ENCODE data around the gene PPIE.

The PPIE gene

DNA sequence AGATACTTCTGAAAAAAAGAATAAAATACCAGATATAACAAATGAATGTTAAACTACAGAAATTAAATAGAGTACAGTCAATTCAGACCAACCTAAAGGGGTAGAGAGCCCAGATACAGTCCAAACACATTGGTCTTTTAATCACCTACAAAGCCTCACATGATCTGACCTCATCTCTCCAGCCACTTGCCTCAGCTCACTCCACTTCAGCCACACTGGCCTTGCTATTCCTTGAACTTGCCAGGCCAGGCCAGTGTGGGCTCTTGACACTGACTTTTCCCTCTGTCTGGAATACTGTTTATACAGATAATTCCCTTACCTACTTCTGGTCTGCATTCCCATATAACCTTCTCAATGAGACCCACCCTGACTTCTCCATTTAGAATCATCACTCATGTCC, 17.0 kb upstream of the PPIE start:
- no peak for FAIRE-seq

DNA sequence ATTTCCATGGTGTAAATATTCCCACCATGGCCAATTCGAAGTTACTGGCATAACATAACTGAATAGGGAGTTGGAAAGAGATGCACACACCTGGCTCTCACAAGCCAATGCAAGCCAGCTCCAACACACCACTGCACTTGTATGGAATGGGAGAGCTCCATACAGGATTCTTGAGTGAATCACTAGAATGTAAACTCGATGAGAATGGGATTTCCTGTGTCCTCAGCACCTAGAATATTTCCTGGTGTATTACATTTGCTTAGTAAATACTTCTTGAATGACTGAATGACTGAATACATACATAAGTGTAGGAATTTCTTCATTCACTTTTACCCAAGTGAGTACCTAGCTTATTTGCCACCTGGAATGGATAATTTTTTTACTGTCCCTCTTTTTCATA, 16.2 kb upstream of the PPIE start:
- no peak for FAIRE-seq

DNA sequence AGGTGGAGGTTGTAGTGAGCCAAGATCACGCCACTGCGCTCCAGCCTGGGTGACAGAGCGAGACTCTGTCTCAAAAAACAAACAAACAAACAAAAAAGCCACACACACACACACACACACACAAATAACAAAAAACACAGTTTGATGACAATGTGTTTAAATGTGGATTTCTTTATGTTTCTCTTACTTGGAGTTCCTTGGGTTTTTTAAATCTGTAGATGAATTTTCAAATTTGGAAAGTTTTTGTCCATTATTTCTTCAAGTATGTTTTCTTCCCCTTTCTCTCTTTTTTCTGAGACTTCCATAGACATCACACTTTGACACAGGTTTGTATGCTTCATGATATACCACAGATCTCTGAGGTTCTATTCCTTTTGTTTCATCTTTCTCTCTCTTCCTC, 12.1 kb upstream of the PPIE start:
- no peak for FAIRE-seq

DNA sequence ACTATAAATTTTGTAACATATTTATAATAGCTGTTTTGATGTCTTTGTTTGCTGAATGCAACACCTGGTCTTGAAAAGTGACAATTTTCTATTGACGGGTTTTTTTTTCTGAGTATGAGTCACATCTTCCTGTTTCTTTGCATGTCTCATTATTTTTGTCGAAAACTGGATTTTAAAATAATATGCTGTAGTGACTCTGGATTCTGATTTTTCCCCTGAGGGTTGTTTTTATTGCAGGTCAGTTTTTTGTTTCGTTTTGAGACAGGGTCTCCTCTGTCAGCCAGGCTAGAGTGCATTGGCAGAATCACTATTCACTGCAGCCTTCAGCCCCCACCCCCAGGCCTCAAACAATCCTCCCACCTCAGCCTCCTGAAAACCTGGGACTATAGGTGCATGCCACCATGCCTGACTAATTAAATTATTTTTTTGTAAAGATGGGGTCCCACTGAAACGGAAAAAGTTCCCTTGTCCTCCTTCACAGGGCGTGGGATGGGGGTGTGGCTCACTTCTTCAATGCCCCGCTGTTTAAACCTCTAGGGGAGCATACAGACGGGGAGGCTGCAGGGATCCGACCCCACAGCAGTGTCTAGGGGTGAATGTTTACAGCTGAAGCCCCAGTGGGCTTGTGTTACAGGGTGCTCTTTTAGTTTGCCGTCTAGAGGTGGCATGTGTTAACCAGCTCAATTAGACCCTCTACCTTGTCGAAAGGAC, 11.3 kb upstream of the PPIE start:
- FAIRE-seq: no peak

DNA sequence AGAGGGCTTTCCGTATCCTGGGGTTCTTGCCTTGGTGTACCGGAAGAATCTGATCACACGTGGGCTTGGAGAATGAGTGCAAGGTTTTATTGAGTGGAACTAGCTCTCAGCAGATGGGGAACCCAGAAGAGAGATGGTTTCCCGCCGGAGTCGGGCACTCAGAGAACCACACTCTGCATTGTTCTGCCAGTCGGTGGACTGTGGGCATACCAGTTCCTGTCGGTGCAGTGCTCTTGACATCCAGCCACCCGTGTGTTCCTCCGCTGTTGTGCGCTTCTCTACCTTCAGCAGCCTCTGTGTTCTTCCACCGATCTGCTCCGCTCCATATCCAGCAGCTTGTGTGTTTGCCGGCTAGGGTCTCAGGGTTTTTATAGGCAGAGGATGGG, 10.8 kb upstream of the PPIE start:
- no peak for FAIRE-seq

DNA sequence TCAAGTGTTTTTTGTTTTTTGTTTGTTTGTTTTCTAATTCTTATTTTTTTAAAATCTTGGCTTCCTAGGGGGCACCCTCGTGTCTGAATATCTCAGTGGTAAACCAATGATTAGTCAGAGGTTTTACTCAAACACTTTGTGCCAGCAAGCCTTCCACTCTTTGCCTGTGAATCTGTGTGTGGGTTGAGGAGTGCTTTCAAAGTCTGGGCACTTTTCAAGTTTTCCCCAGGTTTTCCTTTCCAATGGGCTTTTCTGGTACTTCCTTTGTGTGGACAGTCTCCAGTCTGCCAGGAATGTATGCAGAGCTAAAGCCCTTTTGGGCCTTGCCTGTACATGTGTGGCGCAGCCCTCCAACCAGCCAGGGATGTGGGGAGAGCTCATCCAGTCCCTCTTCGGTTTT, 9.7 kb upstream of the PPIE start:
- no peak for FAIRE-seq

DNA sequence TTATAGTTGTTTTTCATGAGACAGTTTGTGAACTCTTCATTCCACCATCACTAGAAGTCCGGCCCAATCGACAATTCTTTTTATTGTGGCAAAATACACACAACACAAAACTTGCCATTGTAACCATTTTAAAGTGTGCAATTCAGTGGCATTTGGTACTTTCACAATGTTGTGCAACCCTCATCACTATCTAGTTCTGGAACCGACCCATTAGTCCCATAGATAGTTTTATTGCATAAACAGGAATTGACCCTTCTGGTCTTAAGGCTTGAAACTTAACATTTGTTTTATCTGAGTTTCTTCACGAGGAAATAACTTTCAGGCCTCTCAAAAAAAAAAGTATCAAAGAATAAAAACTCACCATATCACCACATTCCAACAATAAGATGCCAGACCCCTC, 8.8 kb upstream of the PPIE start:
- no peak for FAIRE-seq

DNA sequence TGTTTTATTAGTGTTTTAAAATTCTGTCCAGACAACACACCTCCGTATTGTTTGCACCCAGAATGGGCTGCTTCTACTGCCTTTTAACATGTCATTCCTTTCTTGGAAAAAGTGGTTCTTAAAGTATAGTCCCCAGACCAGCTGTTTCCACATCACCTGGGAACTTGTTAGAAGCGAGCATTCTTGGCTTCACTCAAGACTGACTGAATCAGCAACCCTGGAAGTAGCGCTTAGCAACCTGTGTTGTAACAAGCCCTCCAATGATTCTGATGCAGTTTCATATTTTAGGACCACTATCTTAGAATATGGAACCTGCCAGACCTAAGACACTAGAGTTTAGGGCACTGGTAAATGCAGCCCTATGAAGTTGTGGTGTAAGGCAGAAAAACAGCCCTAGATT, 6.0 kb upstream of the PPIE start:
- no peak for FAIRE-seq

DNA sequence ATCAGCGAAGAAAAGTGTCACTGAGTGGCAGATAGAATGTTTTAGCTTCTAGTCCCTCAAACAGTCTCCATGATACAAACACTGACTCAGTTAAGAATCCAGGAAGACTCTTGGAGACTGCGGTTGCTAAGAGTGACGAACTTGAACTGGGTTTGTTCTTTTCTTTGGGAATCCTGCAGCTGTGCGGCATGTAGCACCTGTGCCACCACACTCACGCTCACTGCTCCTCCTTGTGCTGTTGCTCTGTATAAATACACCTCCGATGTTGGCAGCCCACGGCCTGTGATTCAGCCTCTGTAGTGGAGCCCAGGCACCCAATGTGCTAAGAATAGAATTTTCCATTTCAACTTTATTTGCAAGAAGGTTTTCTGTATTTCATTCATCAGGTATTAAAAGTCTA, 5.5 kb upstream of the PPIE start:
- no peak for FAIRE-seq

DNA sequence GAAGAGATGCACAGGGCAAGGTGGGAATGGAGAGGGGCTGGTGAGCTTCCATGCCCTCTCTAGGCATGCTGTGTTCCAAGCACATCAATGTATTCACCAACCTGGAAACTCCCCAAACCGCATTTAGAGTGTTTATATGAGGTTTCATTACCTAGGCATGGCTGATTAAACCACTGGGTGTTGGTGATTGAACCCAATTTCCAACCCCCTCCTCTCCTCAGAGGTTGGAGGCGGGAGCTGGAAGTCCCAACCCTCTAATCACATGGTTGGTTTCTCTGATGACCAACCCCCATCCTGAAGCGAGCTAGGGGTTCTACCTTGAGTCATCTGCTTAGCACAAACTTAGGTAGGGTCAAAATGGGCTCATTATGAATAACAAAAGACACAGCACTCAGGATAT, 3.0 kb upstream of the PPIE start:
- FAIRE-seq: no peak

DNA sequence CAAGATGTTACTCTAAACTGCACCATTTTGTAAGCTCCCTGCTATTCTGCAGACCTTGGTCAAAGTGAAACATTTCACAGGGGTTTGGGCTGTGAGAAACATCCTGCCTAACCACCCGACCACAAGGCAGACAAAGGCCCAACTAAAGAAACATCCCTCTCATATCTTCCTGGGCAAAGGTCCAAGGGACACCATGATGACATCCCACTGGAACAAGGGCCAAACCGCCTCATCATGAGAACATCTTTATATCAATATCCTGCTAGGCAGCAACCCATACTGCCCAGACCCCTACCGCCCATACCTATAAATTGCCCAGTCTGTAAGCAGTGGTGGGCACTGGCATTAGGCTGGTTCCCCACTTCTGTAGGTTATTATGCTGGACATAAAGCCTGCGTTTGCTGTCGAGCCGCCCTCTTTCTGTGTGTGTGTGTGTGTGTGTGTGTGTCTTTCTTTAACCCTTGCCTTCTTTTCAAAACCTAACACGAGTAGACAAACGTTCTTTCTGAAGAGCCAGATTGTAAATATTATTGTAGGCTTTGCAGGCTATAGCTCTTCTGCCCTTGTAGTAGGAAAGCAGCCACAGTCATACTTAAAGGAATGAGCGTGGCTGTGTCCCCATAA, 1.0 kb upstream of the PPIE start:
- FAIRE-seq: no peak

DNA sequence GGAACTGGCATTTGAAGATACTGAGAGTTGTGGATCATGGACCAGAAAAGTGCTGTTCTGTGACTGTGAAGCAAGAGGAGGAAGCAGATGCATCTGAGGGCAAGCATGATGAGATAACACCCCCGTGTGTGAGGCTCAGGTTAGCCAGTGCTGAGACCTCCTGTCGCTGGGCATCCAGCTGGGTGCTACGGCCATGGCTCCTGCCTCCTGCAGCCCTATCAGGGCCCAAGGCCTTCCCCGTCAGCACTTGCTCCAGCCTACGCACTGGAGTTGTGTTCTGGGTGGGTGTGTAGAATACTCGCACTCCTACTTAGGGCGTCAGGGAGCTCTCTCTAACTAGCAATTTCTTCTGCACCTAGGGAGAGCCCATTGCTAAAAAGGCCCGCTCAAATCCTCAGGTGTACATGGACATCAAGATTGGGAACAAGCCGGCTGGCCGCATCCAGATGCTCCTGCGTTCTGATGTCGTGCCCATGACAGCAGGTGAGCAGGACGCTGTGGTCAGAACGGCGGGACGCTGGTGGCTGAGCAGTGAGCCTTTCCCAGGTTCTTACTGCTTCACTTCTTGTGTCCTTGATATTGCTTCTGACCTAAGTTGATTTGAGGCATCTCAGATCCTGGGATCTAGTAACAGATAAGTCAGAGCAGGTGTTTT, 6.5 kb downstream of the PPIE start:
- FAIRE-seq: no peak

DNA sequence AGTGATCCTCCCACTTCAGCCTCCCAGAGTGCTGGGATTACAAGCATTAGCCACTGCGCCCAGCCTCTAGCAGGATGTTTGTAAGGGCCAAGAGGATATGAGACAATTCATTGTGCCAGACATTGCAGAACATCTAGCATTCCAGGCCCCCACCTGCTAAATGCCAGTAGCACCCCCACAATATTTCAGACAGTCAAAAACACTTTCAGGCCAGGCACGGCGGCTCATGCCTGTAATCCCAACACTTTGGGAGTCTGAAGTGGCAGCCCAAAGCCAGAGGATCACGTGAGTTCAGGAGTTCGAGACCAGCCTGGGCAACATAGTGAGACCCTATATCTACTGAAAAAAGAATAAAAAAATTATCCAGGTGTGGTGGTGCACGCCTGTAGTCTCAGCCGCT, 12.9 kb downstream of the PPIE start:
- FAIRE-seq: no peak

DNA sequence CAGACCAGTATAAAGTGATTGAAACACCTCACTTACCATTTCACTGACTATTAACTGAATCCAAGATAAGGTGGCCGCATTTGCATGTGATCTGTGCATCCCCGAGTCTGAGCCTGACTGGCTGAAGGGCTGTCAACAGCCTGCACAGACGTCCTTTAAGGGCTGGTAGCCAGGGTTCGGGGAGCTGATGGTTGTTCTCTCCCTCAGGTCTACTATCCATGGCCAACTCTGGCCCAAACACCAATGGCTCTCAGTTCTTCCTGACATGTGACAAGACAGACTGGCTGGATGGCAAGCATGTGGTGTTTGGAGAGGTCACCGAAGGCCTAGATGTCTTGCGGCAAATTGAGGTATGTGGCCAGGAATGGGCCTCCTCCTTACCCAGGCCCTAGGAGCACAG, 14.0 kb downstream of the PPIE start:
- FAIRE-seq: no peak

DNA sequence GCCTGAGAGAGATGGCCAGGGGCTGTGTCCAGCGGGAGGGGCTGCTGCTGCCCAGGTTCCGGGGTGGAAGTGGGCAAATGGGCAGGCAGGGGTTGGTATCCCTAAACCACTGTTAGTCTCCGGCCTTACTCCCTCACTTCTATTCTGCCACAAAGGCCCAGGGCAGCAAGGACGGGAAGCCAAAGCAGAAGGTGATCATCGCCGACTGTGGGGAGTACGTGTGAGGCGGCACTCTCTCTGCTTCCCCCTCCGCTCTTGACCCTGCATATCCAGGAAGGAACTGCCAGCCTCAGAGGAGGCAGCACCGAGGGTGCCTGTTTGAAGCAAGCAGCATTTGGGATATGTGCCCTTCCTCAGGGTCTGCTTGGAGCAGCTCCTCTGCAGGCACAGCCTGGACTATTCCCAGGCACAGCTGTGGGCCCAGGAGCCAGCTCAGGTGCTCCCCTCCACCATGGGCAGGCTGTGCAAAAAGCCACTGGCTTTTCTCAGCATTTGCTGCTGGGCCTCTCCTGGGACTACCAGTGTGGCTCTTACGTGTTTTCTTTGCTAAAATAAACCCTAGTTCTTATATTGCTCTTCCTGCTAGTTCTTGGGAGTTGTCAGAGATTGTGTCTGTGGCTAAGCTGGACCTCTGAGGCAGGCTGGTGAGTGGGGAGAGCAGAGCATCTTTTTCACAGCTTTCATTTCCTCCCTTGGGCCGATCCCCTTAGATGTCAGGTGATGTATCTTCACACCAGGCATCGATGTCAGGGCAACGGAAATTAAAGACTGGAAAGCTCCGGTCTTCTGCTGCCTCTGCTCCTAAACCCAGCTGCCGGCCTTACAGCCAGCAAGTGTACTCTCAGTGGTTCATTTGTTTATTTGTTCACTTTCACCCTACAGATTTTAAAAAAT, 14.7 kb downstream of the PPIE start:
- no peak for FAIRE-seq

DNA sequence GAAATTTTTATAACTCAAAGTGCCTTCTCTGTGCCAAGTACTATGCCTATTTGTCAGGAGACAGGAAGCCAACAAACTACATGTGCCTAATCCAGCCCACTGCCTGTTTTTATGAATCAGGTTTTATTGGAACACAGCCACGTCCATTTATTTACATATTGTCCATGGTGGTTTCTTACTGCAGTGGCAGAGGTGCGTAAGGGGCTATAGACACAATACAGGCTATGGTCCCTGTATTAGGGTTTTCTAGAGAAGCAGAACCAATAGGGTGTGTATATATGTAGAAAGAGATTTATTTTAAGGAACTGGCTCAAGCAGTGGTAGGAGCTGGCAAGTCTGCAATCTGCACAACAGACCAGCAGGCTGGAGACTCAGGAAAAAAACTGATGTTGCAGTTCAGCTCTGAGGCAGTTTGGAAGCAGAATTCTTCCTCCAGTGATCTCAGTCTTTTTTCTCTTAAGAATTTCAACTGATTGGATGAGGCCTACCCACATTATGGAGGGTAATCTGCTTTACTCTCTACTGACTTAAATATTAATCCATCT, 15.4 kb downstream of the PPIE start:
- no peak for FAIRE-seq

DNA sequence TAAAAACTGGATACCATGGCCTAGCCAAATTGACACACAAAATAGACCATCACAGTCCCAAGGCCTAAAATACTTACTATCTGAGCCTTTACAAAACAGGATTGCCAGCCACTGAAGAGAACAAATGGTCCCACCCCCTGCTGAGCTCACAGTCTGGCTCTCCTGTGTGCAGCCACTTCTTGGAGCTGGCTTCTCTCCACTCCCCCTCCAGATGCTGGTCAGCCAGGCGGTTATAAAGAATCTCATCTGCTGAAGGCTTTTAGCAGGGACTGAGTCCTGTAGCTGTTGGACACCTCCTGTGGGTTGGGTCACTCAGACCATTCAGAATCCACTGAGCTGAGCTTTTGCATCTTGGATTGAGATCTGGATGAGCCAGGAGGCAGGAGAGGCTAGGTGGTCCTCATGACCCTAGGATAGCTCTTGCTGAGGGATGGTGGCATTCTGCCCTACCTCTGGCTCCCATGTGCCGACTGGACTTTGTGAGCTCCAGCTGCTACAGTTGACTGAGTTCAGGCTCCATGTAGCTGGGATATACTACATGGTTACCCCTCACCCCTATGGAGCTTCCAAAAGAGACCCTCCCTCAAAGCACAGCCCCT, 16.3 kb downstream of the PPIE start:
- FAIRE-seq: no peak

DNA sequence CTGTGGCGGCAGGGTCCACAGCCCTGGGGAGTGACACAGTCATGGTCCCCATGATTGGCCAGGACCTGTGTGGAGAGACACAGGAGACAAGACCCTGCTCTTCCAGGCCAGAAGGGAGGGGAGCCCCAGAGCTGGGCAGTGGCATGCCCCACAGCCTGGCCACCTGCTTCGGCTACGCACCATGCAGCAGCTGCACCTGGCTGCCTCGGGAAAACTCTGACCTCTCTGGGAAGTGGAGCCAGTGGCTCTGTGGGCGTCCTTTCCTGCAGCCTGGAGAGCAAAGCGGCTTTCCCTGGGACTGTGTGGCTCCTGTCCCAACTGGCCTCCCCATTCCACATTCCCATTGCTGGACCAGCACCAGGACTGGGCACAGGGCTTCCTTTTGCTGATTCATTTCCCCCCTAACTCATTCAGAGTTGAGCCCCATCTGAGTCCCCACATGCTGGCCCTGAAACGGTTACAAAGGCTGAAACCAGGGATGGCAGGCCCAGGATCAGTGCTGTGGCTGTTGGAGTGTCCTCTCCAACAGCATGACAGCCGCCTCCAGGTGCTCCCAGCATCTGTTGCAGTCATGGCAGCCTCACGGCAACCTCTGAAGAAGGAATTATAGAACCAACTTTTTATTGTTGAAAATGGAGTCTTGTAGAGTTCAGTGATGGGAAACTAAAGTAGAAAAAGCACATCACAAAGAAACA, 17.4 kb downstream of the PPIE start:
- no peak for FAIRE-seq

DNA sequence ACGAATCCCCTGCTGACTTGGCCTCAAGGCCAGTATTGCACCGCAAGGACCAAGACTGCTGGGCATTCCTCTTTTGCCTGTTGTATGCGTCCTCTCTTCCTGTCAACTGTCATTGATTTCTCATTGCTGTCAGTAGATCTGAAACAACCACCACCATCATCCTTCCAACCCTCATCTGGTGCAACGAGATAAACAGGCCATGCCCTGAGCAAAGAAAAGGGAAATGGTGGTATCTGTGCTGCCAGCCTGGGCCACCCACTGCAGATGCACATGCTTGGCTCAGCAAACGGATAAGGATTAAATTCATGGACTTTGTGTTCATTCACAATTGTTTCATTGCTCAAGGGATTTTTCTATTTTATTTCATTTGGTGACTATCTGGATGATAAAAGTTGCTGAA, 18.8 kb downstream of the PPIE start:
- FAIRE-seq: no peak

DNA sequence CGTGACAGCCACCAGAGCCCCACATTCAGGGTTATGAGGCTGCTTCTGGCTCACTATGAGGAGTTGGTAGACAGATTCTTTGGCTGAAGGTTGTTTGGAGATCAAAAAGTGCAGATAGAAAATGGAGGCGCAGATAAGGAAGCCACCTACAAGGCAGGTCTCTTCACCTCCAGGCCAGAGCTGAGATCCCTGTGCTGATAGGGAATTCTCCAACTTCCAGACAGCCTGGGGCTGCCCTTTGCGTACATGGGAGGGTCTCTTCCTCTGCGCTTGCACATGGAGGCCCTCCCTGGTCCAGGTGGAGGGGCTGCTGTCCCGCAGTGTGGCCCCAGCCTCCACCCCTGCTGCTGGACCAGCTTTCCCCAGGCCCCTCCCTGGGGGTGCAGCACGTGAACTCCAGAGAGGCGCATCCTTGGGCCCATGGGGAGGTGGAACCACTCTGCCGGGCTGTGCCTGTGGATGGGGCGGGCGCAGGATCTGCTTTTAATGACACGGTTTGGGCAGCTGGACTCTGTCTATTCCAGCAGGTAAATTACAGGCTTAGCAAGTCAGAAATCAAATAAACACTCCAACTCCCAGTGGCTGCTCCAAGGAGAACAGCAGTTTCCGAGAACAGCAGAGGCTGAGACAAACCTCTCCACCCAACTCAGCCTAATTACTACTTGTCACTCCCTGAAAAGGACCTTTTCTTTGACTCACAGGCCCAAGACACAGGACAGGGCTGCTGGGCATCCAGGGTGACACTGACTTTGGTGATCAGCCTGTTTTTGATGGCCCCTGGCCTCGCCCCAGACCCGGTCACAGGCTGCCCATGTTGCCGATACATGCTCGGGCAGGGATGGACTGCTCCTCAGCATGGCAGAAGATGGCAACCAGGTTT, 20.1 kb downstream of the PPIE start:
- no peak for FAIRE-seq

DNA sequence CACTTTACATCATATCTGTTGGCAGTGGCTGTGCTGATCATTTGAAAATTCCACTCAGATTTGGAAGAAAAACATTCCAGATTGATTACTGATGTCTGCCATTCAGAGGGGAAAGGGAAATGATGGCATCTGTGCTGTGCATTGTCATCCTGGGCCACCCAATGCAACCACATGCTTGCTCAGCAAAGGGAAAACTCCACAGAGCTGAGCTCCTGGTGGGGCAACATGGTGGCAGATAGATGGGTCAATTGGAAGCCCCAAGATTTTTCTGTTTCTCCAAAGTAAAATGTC, 20.7 kb downstream of the PPIE start:
- no peak for FAIRE-seq
